Liver (tissue), 9 donors: ENCODE results near the gene IL1RAP. TPM values are rescaled to one million over a fixed set of nuclear protein-coding genes. Genes with fewer than 3 reads are reported as not detected.
A peak's percentile ranks its signal among the peaks of the same experiment; 100 is the strongest.

Source experiments
- DNase-seq: peaks from one replicate; pipeline ENCODE4 v3.0.0-alpha.2; 2017; ENCODE audit warnings: low spot score
- H3K27ac ChIP-seq, 2 donors: one replicate each; pipeline ENCODE4 v1.7.0; 2013; ENCODE audit warnings: inconsistent platforms in 2 of 2, low read length in 2 of 2, control low read depth in 1 of 2, low read depth in 1 of 2, mild to moderate bottlenecking in 1 of 2
- H3K27me3 ChIP-seq, 4 donors: one replicate each; pipeline versions ENCODE4 v1.6.1 to v1.7.0; 2013; ENCODE audit warnings: low read length in 3 of 4, inconsistent platforms in 1 of 4, mild to moderate bottlenecking in 1 of 4, moderate library complexity in 1 of 4; ENCODE audit not compliant: control insufficient read depth in 4 of 4, insufficient read depth in 4 of 4
- H3K36me3 ChIP-seq, 4 donors: one replicate each; pipeline versions ENCODE4 v1.6.1 to v1.7.0; 2013; ENCODE audit warnings: low read length in 3 of 4, mild to moderate bottlenecking in 3 of 4, low read depth in 1 of 4, moderate library complexity in 1 of 4; ENCODE audit not compliant: control insufficient read depth in 4 of 4, insufficient read depth in 3 of 4
- H3K4me1 ChIP-seq, 4 donors: one replicate each; pipeline versions ENCODE4 v1.6.1 to v1.7.0; 2013; ENCODE audit warnings: low read length in 3 of 4, mild to moderate bottlenecking in 3 of 4, moderate library complexity in 1 of 4; ENCODE audit not compliant: control insufficient read depth in 4 of 4, insufficient read depth in 4 of 4
- H3K4me3 ChIP-seq, 3 donors: one replicate each; pipeline versions ENCODE4 v1.6.1 to v1.7.0; 2013; ENCODE audit warnings: low read length in 3 of 3, control low read depth in 1 of 3, low read depth in 1 of 3, mild to moderate bottlenecking in 1 of 3
- H3K9ac ChIP-seq, 2 donors: one replicate each; pipeline ENCODE4 v1.7.0; 2013; ENCODE audit warnings: low read length in 2 of 2, mild to moderate bottlenecking in 2 of 2, moderate library complexity in 2 of 2, control low read depth in 1 of 2, low read depth in 1 of 2
- H3K9me3 ChIP-seq, 4 donors: one replicate each; pipeline versions ENCODE4 v1.6.1 to v1.7.0; 2013; ENCODE audit warnings: low read length in 3 of 4; ENCODE audit not compliant: control insufficient read depth in 4 of 4
- EGR1 ChIP-seq, 2 donors: IDR thresholded peaks; 2 replicates each; pipeline ENCODE4 v1.6.1; 2016 to 2018; ENCODE audit warnings: antibody characterized with exemption in 2 of 2, low read depth in 2 of 2
- FOXA1 ChIP-seq: IDR thresholded peaks from 2 replicates; pipeline ENCODE4 v1.6.1; 2016; ENCODE audit warnings: antibody characterized with exemption
- FOXA2 ChIP-seq: IDR thresholded peaks from 2 replicates; pipeline ENCODE4 v1.6.1; 2016; ENCODE audit warnings: antibody characterized with exemption
- GABPA ChIP-seq, 2 donors: IDR thresholded peaks in 1 of 2; conservative IDR thresholded peaks in 1 of 2; 2 replicates each; pipeline ENCODE4 v1.6.1; 2016; ENCODE audit warnings: antibody characterized with exemption in 2 of 2, mild to moderate bottlenecking in 1 of 2, moderate library complexity in 1 of 2
- HNF4A ChIP-seq, 2 donors: conservative IDR thresholded peaks; 2 replicates each; pipeline ENCODE4 v1.6.1; 2016; ENCODE audit warnings: antibody characterized with exemption in 2 of 2, mild to moderate bottlenecking in 2 of 2
- HNF4G ChIP-seq: IDR thresholded peaks from 2 replicates; pipeline ENCODE4 v1.6.1; 2016; ENCODE audit warnings: antibody characterized with exemption
- JUND ChIP-seq, 2 donors: IDR thresholded peaks; 2 replicates each; pipeline ENCODE4 v1.6.1; 2016; ENCODE audit warnings: antibody characterized with exemption in 2 of 2
- NR2F2 ChIP-seq: IDR thresholded peaks from 2 replicates; pipeline ENCODE4 v1.6.1; 2016; ENCODE audit warnings: antibody characterized with exemption
- RAD21 ChIP-seq, 2 donors: IDR thresholded peaks; 2 replicates each; pipeline ENCODE4 v1.6.1; 2016; ENCODE audit warnings: antibody characterized with exemption in 2 of 2, mild to moderate bottlenecking in 2 of 2
- RXRA ChIP-seq, 2 donors: IDR thresholded peaks; 2 replicates each; pipeline ENCODE4 v1.6.1; 2017 to 2018; ENCODE audit warnings: antibody characterized with exemption in 2 of 2, mild to moderate bottlenecking in 1 of 2
- SP1 ChIP-seq: IDR thresholded peaks from 2 replicates; pipeline ENCODE4 v1.6.1; 2018; ENCODE audit warnings: antibody characterized with exemption, mild to moderate bottlenecking
- TAF1 ChIP-seq: conservative IDR thresholded peaks from 2 replicates; pipeline ENCODE4 v1.6.1; 2016; ENCODE audit warnings: antibody characterized with exemption, mild to moderate bottlenecking
- YY1 ChIP-seq: IDR thresholded peaks from 2 replicates; pipeline ENCODE4 v1.6.1; 2016; ENCODE audit warnings: antibody characterized with exemption, mild to moderate bottlenecking
- WGBS: extraction: QIAGEN DNeasy Blood & Tissue Kit; methylation state at CpG from one replicate; pipeline ENCODE4 v1.1.7; 2013; 5-methylcytosine and 5-hydroxymethylcytosine counted together
- polyA plus RNA-seq, 2 donors: library from polyadenylated mRNA; stranded (reverse) in 1 of 2; unstranded in 1 of 2; fragments of 200-250 nt in 1 of 2; fragments of >200 nt in 1 of 2; fragmentation: Nextera tagmentation in 1 of 2; extraction: Ambion mirVana in 1 of 2; gene quantifications; one replicate each; pipeline versions ENCODE4 v1.2.1 to v1.2.3, GENCODE V29; 2013 to 2015
- total RNA-seq, 2 donors: library from RNA; depleted of rRNA; stranded (reverse); fragments of >200 nt; gene quantifications; one replicate each; pipeline ENCODE4 v1.2.3, GENCODE V29; 2014
- TF ChIP-seq, protein P1 (sequence below): IDR thresholded peaks from 2 replicates; pipeline ENCODE4 v1.6.1; 2016; ENCODE audit warnings: antibody characterized with exemption
- TF ChIP-seq, protein P2 (sequence below): IDR thresholded peaks from 2 replicates; pipeline ENCODE4 v1.6.1; 2016; ENCODE audit warnings: antibody characterized with exemption
- TF ChIP-seq, protein P3 (sequence below): IDR thresholded peaks from 2 replicates; pipeline ENCODE4 v1.6.1; 2016; ENCODE audit warnings: antibody characterized with exemption
- TF ChIP-seq, protein P4 (sequence below): IDR thresholded peaks from 2 replicates; pipeline ENCODE4 v1.6.1; 2016; ENCODE audit warnings: antibody characterized with exemption, mild to moderate bottlenecking
- TF ChIP-seq, protein P5 (sequence below): fragments of 150-350 bp; IDR thresholded peaks from 2 replicates; pipeline ENCODE4 v1.5.1; 2017; ENCODE audit warnings: improper control_type of control experiment, low read depth, low read length; ENCODE audit not compliant: missing input control
- donor health status: healthy.
- donor health status: healthy.
- donor health status: healthy.
- donor health status: healthy.
- donor health status: healthy.

IL1RAP gene
- total and polyA plus RNA-seq, 4 donors, result 53.7 to 230 (median 71.6) TPM

DNA sequence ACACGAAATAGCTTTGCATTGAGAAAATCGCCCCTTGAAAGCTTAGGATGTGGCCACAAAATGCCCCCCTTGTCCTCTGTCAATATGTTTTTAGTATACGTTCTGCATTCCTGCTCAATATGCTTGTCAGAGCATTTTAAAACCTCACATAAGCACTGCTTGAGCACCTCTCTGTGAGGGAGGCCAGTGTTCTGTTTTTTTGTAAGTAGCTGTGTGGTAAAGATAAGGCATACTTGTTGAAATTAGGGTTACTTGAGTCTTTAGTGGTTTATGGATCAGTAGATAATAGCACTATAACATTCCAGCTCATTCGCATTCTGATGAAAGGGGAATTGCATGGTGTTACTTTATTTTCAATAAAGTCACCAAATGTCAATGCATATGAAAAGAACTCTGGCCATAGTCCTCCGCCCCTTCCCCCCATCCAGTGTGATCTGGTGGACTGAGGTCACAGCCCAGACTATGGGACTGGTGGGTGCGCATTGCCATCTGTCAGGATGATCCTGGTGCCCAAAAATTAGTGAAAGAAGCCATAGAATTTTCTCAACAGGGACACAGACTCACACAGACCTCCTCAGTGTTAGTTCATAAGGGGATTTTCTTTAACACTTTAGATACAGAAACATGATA, 33.1 kb downstream of the IL1RAP start (continued):
- TF ChIP-seq, protein P1, sequence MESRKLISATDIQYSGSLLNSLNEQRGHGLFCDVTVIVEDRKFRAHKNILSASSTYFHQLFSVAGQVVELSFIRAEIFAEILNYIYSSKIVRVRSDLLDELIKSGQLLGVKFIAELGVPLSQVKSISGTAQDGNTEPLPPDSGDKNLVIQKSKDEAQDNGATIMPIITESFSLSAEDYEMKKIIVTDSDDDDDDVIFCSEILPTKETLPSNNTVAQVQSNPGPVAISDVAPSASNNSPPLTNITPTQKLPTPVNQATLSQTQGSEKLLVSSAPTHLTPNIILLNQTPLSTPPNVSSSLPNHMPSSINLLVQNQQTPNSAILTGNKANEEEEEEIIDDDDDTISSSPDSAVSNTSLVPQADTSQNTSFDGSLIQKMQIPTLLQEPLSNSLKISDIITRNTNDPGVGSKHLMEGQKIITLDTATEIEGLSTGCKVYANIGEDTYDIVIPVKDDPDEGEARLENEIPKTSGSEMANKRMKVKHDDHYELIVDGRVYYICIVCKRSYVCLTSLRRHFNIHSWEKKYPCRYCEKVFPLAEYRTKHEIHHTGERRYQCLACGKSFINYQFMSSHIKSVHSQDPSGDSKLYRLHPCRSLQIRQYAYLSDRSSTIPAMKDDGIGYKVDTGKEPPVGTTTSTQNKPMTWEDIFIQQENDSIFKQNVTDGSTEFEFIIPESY, result no peak
- TF ChIP-seq TAF1, result no peak
- no peak for TF ChIP-seq FOXA1
- no peak for TF ChIP-seq EGR1 (IDR thresholded peaks at IDR 0.05; ENCODE audit: low read depth in 2 of 2)

DNA sequence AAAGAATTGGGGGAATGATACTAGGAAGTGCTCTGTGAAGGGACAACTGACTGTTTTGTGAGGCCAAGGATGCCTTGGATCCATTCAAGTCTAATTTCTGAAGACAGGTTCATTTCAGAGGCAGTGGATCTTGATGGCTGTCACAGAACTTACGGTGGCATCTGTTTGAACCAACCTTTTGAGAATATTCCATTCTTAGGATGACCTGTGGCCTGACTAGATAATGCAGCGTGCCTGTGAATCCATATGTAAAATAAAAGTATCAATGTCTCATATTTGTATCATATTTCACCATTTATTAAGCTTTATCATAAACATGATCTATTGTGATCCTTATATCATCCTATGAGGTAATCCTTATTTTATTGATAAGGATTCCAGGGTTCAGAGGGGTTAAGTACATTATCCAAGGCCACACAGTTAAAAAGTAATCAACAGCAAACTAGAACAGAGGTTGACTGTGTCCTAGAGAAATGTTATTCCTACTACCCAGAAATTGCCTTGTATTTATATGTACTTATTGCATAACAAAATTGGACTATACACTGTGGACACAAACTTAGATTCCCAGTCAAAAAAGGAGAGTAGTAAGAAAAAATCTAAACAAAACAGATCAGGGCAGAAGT, 34.3 kb downstream of the IL1RAP start:
- Histone ChIP-seq H3K27me3 (no peaks in the 10 kb centered on the region), H3K36me3 (peaks cover 0 to 10% (median 2%) of the 10 kb centered on the region in 4 donors), H3K4me3 (no peak overlapping the region), H3K9ac (peak overlapping the region in 1 of 2 donors; percentile 73), H3K4me1 (peaks cover 20 to 74% (median 61%) of the 10 kb centered on the region in 4 donors), H3K27ac (peak overlapping the region; percentile 88 to 89), H3K9me3 (no peaks in the 10 kb centered on the region)
- no peak for DNase-seq
- TF ChIP-seq, protein P2, sequence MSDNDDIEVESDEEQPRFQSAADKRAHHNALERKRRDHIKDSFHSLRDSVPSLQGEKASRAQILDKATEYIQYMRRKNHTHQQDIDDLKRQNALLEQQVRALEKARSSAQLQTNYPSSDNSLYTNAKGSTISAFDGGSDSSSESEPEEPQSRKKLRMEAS, result peak; percentile 86
- TF ChIP-seq, protein P3, sequence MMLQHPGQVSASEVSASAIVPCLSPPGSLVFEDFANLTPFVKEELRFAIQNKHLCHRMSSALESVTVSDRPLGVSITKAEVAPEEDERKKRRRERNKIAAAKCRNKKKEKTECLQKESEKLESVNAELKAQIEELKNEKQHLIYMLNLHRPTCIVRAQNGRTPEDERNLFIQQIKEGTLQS, result no peak
- peak; percentile 80 for TF ChIP-seq YY1
- peak; percentile 63 for TF ChIP-seq HNF4G
- TF ChIP-seq, protein P4, sequence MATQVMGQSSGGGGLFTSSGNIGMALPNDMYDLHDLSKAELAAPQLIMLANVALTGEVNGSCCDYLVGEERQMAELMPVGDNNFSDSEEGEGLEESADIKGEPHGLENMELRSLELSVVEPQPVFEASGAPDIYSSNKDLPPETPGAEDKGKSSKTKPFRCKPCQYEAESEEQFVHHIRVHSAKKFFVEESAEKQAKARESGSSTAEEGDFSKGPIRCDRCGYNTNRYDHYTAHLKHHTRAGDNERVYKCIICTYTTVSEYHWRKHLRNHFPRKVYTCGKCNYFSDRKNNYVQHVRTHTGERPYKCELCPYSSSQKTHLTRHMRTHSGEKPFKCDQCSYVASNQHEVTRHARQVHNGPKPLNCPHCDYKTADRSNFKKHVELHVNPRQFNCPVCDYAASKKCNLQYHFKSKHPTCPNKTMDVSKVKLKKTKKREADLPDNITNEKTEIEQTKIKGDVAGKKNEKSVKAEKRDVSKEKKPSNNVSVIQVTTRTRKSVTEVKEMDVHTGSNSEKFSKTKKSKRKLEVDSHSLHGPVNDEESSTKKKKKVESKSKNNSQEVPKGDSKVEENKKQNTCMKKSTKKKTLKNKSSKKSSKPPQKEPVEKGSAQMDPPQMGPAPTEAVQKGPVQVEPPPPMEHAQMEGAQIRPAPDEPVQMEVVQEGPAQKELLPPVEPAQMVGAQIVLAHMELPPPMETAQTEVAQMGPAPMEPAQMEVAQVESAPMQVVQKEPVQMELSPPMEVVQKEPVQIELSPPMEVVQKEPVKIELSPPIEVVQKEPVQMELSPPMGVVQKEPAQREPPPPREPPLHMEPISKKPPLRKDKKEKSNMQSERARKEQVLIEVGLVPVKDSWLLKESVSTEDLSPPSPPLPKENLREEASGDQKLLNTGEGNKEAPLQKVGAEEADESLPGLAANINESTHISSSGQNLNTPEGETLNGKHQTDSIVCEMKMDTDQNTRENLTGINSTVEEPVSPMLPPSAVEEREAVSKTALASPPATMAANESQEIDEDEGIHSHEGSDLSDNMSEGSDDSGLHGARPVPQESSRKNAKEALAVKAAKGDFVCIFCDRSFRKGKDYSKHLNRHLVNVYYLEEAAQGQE, result peak; percentile 84
- TF ChIP-seq TAF1, result no peak
- TF ChIP-seq, protein P5, sequence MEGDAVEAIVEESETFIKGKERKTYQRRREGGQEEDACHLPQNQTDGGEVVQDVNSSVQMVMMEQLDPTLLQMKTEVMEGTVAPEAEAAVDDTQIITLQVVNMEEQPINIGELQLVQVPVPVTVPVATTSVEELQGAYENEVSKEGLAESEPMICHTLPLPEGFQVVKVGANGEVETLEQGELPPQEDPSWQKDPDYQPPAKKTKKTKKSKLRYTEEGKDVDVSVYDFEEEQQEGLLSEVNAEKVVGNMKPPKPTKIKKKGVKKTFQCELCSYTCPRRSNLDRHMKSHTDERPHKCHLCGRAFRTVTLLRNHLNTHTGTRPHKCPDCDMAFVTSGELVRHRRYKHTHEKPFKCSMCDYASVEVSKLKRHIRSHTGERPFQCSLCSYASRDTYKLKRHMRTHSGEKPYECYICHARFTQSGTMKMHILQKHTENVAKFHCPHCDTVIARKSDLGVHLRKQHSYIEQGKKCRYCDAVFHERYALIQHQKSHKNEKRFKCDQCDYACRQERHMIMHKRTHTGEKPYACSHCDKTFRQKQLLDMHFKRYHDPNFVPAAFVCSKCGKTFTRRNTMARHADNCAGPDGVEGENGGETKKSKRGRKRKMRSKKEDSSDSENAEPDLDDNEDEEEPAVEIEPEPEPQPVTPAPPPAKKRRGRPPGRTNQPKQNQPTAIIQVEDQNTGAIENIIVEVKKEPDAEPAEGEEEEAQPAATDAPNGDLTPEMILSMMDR, result no peak
- peak; percentile 92 for TF ChIP-seq FOXA2
- TF ChIP-seq SP1, result peak; percentile 90
- TF ChIP-seq, protein P1, result peak; percentile 85
- peak; percentile 42 to 53 for TF ChIP-seq RAD21 (IDR thresholded peaks at IDR 0.05)
- TF ChIP-seq HNF4A (conservative IDR thresholded peaks at IDR 0.05), result peak; percentile 94 to 96
- peak; percentile 69 for TF ChIP-seq FOXA1
- peak in 1 of 2 donors; percentile 41 for TF ChIP-seq GABPA (IDR thresholded peaks at IDR 0.05 in 1 of 2, conservative IDR thresholded peaks at IDR 0.05 in 1 of 2)
- TF ChIP-seq NR2F2, result peak; percentile 70
- TF ChIP-seq EGR1 (IDR thresholded peaks at IDR 0.05; ENCODE audit: low read depth in 2 of 2), result peak in 1 of 2 donors; percentile 46
- TF ChIP-seq RXRA (IDR thresholded peaks at IDR 0.05), result peak; percentile 91 to 98
- TF ChIP-seq JUND (IDR thresholded peaks at IDR 0.05), result peak; percentile 86 to 95
- 38% methylated on average over 2 of the region's 2 CpGs for WGBS
